Measurements from ENCODE around the gene FUT8. TPM values are rescaled to one million over a fixed set of nuclear protein-coding genes. Genes with fewer than 3 reads are reported as not detected.

Gene FUT8
- total RNA-seq, 1 experiment from 2014 or later, result 42.3 TPM

- TF ChIP-seq REST (IDR thresholded peaks at IDR 0.05; ENCODE audit: low read depth), result no peak
- no peak for TF ChIP-seq CTCF (IDR thresholded peaks at IDR 0.05 in 2 of 3, conservative IDR thresholded peaks at IDR 0.05 in 1 of 3; ENCODE audit: borderline replicate concordance in 1 of 3, insufficient read depth in 1 of 3, low read depth in 2 of 3, low read length in 2 of 3)
- no peak for TF ChIP-seq EZH2 (IDR thresholded peaks at IDR 0.05)
- no peak for TF ChIP-seq EGR1 (IDR thresholded peaks at IDR 0.05; ENCODE audit: low read depth)
- no peak for TF ChIP-seq ELF1 (IDR thresholded peaks at IDR 0.05; ENCODE audit: borderline replicate concordance, low read depth)
- no peak for TF ChIP-seq MAX (IDR thresholded peaks at IDR 0.05)
- no peak for TF ChIP-seq SIN3A (IDR thresholded peaks at IDR 0.05; ENCODE audit: low read depth)
- TF ChIP-seq FOSL1 (IDR thresholded peaks at IDR 0.05; ENCODE audit: low read depth), result no peak
- TF ChIP-seq SP1 (IDR thresholded peaks at IDR 0.05; ENCODE audit: low read depth), result no peak
- TF ChIP-seq EZH2phosphoT487 (IDR thresholded peaks at IDR 0.05; ENCODE audit: borderline replicate concordance), result no peak
- no peak for TF ChIP-seq TCF7L2 (IDR thresholded peaks at IDR 0.05; ENCODE audit: borderline replicate concordance, extremely low read depth, insufficient read depth, insufficient read length)
- TF ChIP-seq POLR2AphosphoS5 (IDR thresholded peaks at IDR 0.05; ENCODE audit: low read depth, low read length), result no peak
- TF ChIP-seq JUND (IDR thresholded peaks at IDR 0.05), result no peak
- TF ChIP-seq POLR2A (IDR thresholded peaks at IDR 0.05; ENCODE audit: borderline replicate concordance, extremely low read depth, insufficient read depth, insufficient read length), result no peak
- TF ChIP-seq ZNF274 (IDR thresholded peaks at IDR 0.05; ENCODE audit: low read depth, low read length), result no peak
- no peak for TF ChIP-seq SRF (IDR thresholded peaks at IDR 0.05; ENCODE audit: low read depth)
- CTCF ChIA-PET, result no interaction called here
- ATAC-seq, result no peak
Measured at GRCh38 chr14:65439117-65439516, 26.6 kb downstream of the FUT8 start.

More at GRCh38 chr14:65439117-65439516, 26.6 kb downstream of the FUT8 start:
- Histone ChIP-seq H3K9me3 (ENCODE audit: control insufficient read depth in 1 of 2, insufficient read depth in 1 of 2, low read depth in 1 of 2, low read length in 2 of 2) (no peaks in the 10 kb centered on the region), H3K4me3 (replicated peaks in 1 of 2; ENCODE audit: low read depth in 1 of 2, low read length in 2 of 2) (no peak overlapping the region), H3K27ac (ENCODE audit: low read depth, low read length) (no peak overlapping the region), H3K27me3 (ENCODE audit: insufficient read depth, low read length) (no peaks in the 10 kb centered on the region), H3K9me2 (ENCODE audit: insufficient read depth) (no peaks in the 10 kb centered on the region), H3K36me3 (ENCODE audit: control insufficient read depth in 1 of 2, insufficient read depth in 2 of 2, low read length in 2 of 2) (no peaks in the 10 kb centered on the region), H3K79me2 (ENCODE audit: insufficient read depth, low read length) (peaks cover 4% of the 10 kb centered on the region), H4K20me1 (ENCODE audit: insufficient read depth) (no peaks in the 10 kb centered on the region), H3K9ac (ENCODE audit: low read length) (no peak overlapping the region), H2AFZ (ENCODE audit: low read depth, low read length, poor library complexity, severe bottlenecking) (no peak overlapping the region), H3K4me2 (ENCODE audit: low read length) (no peak overlapping the region), H3K4me1 (ENCODE audit: control insufficient read depth in 1 of 2, insufficient read depth in 2 of 2, low read length in 2 of 2) (no peaks in the 10 kb centered on the region)
- POLR2A ChIA-PET, result no interaction called here
- BruUV-seq (replicated peaks), result no TSS peak
- RAD21 ChIA-PET (ENCODE audit: low non-redundant PET in 1 of 2, low total read pairs in 2 of 2, uncharacterized antibody in 2 of 2, unreplicated experiment in 2 of 2), result no interaction called here
- intact Hi-C loops (cut with micrococcal nuclease), result no loop called here
- DNase-seq (ENCODE audit: low read depth, low spot score), result no peak

All from HCT116 (cell line).